Tibial nerve (tissue), 3 donors: ENCODE data around the gene WDPCP.
"Not testable (repeated sequence)": the region's sequence is repeated elsewhere in the genome, so short reads cannot be mapped to it uniquely, and the experiment has no call there.

Experiments
- CTCF ChIP-seq, 5 experiments: fragments of 200-600 bp in 3 of 5; fragments of 450-650 bp in 2 of 5; sonication (generic) in 3 of 5; IDR thresholded peaks; one replicate each; pipeline ENCODE4 v1.5.1; 2016 to 2019; ENCODE audit warnings: antibody characterized with exemption in 5 of 5, mild to moderate bottlenecking in 3 of 5, moderate library complexity in 2 of 5
- POLR2A ChIP-seq, 2 donors: fragments of 450-650 bp; IDR thresholded peaks; one replicate each; pipeline ENCODE4 v1.6.1; 2017; ENCODE audit warnings: antibody characterized with exemption in 2 of 2, mild to moderate bottlenecking in 2 of 2, moderate library complexity in 2 of 2

- TF ChIP-seq CTCF, POLR2A (IDR thresholded peaks at IDR 0.05): not testable (repeated sequence)
Measured at GRCh38 chr2:63323662-63324061, 264.6 kb downstream of the WDPCP start.
